DLD1 (cell line): Measurements from ENCODE around the gene GAA.

ENCODE experiments used
- in situ Hi-C: cut with HindIII; loops from 2 replicates; pipeline ENCODE4 v1.10.0; 2017; ENCODE audit warnings: low sequenced_read_pairs

The GAA gene

GRCh38 chr17:80101011-80101945, at the start of gene GAA:
GAA (plus strand) TSS chr17:80101581; CDS start chr17:80104587, 3,006 bp downstream.
- in situ Hi-C loops, result no loop called here

- in situ Hi-C loops, result loop anchor here (25.0 kb wide), 1 partner anchor 336 kb away; no protein-coding TSS in a partner anchor
These were observed 49.7 kb upstream of the GAA start for GRCh38 chr17:80051681-80052080.

GRCh38 chr17:80053102-80053501, 48.3 kb upstream of the GAA start:
- in situ Hi-C loops, result loop anchor here (25.0 kb wide), 1 partner anchor 334 kb away; no protein-coding TSS in a partner anchor

- in situ Hi-C loops, result loop anchor here (25.0 kb wide), 1 partner anchor 332 kb away; no protein-coding TSS in a partner anchor
These were observed 45.8 kb upstream of the GAA start for GRCh38 chr17:80055597-80055996.

- in situ Hi-C loops, result loop anchor here (25.0 kb wide), 1 partner anchor 329 kb away; no protein-coding TSS in a partner anchor
These were observed 42.9 kb upstream of the GAA start for GRCh38 chr17:80058311-80058955.

- in situ Hi-C loops, result loop anchor here (25.0 kb wide), 1 partner anchor 327 kb away; no protein-coding TSS in a partner anchor
These were observed 40.7 kb upstream of the GAA start for GRCh38 chr17:80060644-80061043.

GRCh38 chr17:80061421-80061820, 40.0 kb upstream of the GAA start:
- in situ Hi-C loops, result loop anchor here (25.0 kb wide), 1 partner anchor 326 kb away; no protein-coding TSS in a partner anchor

- in situ Hi-C loops, result loop anchor here (25.0 kb wide), 1 partner anchor 323 kb away; no protein-coding TSS in a partner anchor
These were observed 37.4 kb upstream of the GAA start for GRCh38 chr17:80063830-80064585.

GRCh38 chr17:80064696-80065095, 36.7 kb upstream of the GAA start:
- in situ Hi-C loops, result loop anchor here (25.0 kb wide), 1 partner anchor 323 kb away; no protein-coding TSS in a partner anchor

- in situ Hi-C loops, result loop anchor here (25.0 kb wide), 1 partner anchor 322 kb away; no protein-coding TSS in a partner anchor
These were observed 35.8 kb upstream of the GAA start for GRCh38 chr17:80065478-80066170.

- in situ Hi-C loops, result loop anchor here (25.0 kb wide), 1 partner anchor 320 kb away; no protein-coding TSS in a partner anchor
These were observed 33.9 kb upstream of the GAA start for GRCh38 chr17:80067393-80067986.

GRCh38 chr17:80068301-80069222, 32.8 kb upstream of the GAA start:
- in situ Hi-C loops, result loop anchor here (25.0 kb wide), 1 partner anchor 319 kb away; no protein-coding TSS in a partner anchor

- in situ Hi-C loops, result loop anchor here (25.0 kb wide), 1 partner anchor 317 kb away; no protein-coding TSS in a partner anchor
These were observed 30.8 kb upstream of the GAA start for GRCh38 chr17:80070375-80071115.

GRCh38 chr17:80071116-80071841, 30.1 kb upstream of the GAA start:
- in situ Hi-C loops, result loop anchor here (25.0 kb wide), 1 partner anchor 316 kb away; no protein-coding TSS in a partner anchor

- in situ Hi-C loops, result loop anchor here (25.0 kb wide), 1 partner anchor 315 kb away; no protein-coding TSS in a partner anchor
These were observed 29.0 kb upstream of the GAA start for GRCh38 chr17:80072410-80072809.

- in situ Hi-C loops, result no loop called here
These were observed 21.3 kb upstream of the GAA start for GRCh38 chr17:80080081-80080480.

GRCh38 chr17:80081596-80081995, 19.8 kb upstream of the GAA start:
- in situ Hi-C loops, result no loop called here
